ENCODE data around the gene EVA1C. TPM values are rescaled to one million over a fixed set of nuclear protein-coding genes. Genes with fewer than 3 reads are reported as not detected.

EVA1C gene
- total and polyA plus RNA-seq, 2 donors (not counting 1 experiment from before 2014, with no cell fraction given), result 2.4 to 4.6 TPM

- Histone ChIP-seq H3K4me1 (ENCODE audit: control insufficient read depth, extremely low read depth, insufficient read depth, low read length) (no peaks in the 10 kb centered on the region), H3K27me3 (ENCODE audit: control insufficient read depth, insufficient read depth, low read length) (no peaks in the 10 kb centered on the region), H3K36me3 (ENCODE audit: control insufficient read depth, insufficient read depth, low read length) (no peaks in the 10 kb centered on the region), H3K9ac (ENCODE audit: insufficient read depth, low read length) (no peak overlapping the region), H3K79me2 (ENCODE audit: control insufficient read depth, insufficient read depth, low read length) (no peaks in the 10 kb centered on the region), H4K20me1 (ENCODE audit: control insufficient read depth, extremely low read depth, insufficient read depth, low read length) (no peaks in the 10 kb centered on the region), H3K4me2 (ENCODE audit: extremely low read depth, insufficient read depth, low read length) (no peak overlapping the region), H3K9me3 (ENCODE audit: control insufficient read depth, insufficient read depth, low read depth, low read length) (no peaks in the 10 kb centered on the region), H3K4me3 (replicated peaks in 1 of 4; ENCODE audit: control extremely low read depth in 1 of 4, insufficient read depth in 1 of 4, low read depth in 3 of 4, low read length in 4 of 4) (no peak overlapping the region), H2AFZ (ENCODE audit: low read length) (no peak overlapping the region), H3K27ac (ENCODE audit: insufficient read depth, low read length) (no peak overlapping the region)
- TF ChIP-seq EZH2 (IDR thresholded peaks at IDR 0.05; ENCODE audit: low read length, missing control alignments), result no peak
- TF ChIP-seq, protein P1, sequence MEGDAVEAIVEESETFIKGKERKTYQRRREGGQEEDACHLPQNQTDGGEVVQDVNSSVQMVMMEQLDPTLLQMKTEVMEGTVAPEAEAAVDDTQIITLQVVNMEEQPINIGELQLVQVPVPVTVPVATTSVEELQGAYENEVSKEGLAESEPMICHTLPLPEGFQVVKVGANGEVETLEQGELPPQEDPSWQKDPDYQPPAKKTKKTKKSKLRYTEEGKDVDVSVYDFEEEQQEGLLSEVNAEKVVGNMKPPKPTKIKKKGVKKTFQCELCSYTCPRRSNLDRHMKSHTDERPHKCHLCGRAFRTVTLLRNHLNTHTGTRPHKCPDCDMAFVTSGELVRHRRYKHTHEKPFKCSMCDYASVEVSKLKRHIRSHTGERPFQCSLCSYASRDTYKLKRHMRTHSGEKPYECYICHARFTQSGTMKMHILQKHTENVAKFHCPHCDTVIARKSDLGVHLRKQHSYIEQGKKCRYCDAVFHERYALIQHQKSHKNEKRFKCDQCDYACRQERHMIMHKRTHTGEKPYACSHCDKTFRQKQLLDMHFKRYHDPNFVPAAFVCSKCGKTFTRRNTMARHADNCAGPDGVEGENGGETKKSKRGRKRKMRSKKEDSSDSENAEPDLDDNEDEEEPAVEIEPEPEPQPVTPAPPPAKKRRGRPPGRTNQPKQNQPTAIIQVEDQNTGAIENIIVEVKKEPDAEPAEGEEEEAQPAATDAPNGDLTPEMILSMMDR (conservative IDR thresholded peaks at IDR 0.05 in 1 of 2, IDR thresholded peaks at IDR 0.05 in 1 of 2; ENCODE audit: low read depth in 1 of 2, low read length in 2 of 2), result no peak
- DNase-seq (ENCODE audit: low read depth in 2 of 2), result no peak
Observed at GRCh38 chr21:32549886-32550285, 137.4 kb downstream of the EVA1C start.

DNA sequence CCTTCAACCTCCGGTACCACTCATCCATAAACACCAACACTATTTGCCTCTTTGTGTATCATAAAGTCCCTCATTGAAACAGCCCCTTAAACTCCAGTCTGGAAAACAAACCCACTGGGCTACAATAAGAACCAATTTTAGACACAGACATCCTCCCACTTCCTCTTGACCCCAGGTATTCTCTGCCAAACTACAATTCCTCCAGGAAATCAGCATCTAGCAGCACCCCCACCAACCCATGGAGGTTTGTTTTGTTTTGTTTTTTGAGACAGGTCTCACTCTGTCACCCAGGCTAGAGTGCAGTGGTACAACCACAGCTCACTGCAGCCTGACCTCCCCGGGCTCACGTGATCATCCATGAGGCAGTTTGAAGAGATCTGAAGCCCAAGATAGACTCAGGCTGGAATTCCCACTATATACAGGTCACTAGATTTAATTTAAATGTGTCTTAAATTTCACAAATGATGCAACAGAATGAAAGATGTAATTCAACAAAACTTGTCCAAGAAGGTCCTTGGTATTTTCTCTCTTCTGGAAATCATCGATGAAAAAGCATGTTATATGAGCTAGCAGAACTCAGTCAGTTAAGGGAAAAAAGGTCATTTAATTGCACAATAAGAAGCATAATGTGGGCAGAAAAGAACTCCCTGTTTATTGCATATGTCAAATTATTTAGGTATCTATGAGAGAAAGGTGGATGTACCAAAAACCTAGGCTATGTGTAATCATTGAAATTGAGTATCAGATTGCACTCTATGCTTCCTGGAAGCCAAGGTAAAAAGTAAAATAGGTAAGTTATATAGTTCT lies 142.5 kb downstream of the EVA1C start:
- H3K4me2 ChIP-seq (ENCODE audit: extremely low read depth, insufficient read depth, low read length), result no peak overlapping the region
- H3K4me1 ChIP-seq (ENCODE audit: control insufficient read depth, extremely low read depth, insufficient read depth, low read length), result no peaks in the 10 kb centered on the region
- H3K27me3 ChIP-seq (ENCODE audit: control insufficient read depth, insufficient read depth, low read length), result no peaks in the 10 kb centered on the region
- peak in 1 of 2 donors; percentile 74 for DNase-seq (ENCODE audit: low read depth in 2 of 2)
- no peaks in the 10 kb centered on the region for H3K79me2 ChIP-seq (ENCODE audit: control insufficient read depth, insufficient read depth, low read length)
- no peaks in the 10 kb centered on the region for H3K36me3 ChIP-seq (ENCODE audit: control insufficient read depth, insufficient read depth, low read length)
- no peak overlapping the region for H3K9ac ChIP-seq (ENCODE audit: insufficient read depth, low read length)
- no peaks in the 10 kb centered on the region for H3K9me3 ChIP-seq (ENCODE audit: control insufficient read depth, insufficient read depth, low read depth, low read length)
- H3K27ac ChIP-seq (ENCODE audit: insufficient read depth, low read length), result no peak overlapping the region
- no peaks in the 10 kb centered on the region for H4K20me1 ChIP-seq (ENCODE audit: control insufficient read depth, extremely low read depth, insufficient read depth, low read length)
- H2AFZ ChIP-seq (ENCODE audit: low read length), result no peak overlapping the region
- no peak overlapping the region for H3K4me3 ChIP-seq (replicated peaks in 1 of 4; ENCODE audit: control extremely low read depth in 1 of 4, insufficient read depth in 1 of 4, low read depth in 3 of 4, low read length in 4 of 4)
- TF ChIP-seq, protein P1 (conservative IDR thresholded peaks at IDR 0.05 in 1 of 2, IDR thresholded peaks at IDR 0.05 in 1 of 2; ENCODE audit: low read depth in 1 of 2, low read length in 2 of 2), result no peak
- TF ChIP-seq EZH2 (IDR thresholded peaks at IDR 0.05; ENCODE audit: low read length, missing control alignments), result no peak

DNA sequence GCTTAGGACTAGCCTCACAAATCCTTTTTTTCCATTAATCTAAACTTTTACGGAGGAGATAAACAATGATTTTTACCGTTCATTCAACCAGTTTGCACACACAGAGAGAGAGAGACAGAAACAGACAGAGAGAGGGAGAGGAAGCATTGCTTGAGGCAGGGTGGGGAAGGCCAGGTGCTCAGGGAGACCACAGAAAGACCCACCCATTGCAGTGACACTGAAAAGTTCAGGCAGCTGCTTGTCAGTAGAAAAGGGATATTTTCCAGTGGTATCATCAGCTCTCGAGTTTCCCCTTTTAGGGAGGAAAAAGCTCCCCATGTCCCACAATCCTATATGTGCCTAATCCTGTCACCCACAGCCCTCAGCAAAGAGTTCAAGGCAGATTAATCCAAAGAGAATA lies 145.6 kb downstream of the EVA1C start:
- no peak for DNase-seq (ENCODE audit: low read depth in 2 of 2)
- H3K36me3 ChIP-seq (ENCODE audit: control insufficient read depth, insufficient read depth, low read length), result no peaks in the 10 kb centered on the region
- H3K9ac ChIP-seq (ENCODE audit: insufficient read depth, low read length), result no peak overlapping the region
- no peaks in the 10 kb centered on the region for H4K20me1 ChIP-seq (ENCODE audit: control insufficient read depth, extremely low read depth, insufficient read depth, low read length)
- no peaks in the 10 kb centered on the region for H3K9me3 ChIP-seq (ENCODE audit: control insufficient read depth, insufficient read depth, low read depth, low read length)
- H3K4me2 ChIP-seq (ENCODE audit: extremely low read depth, insufficient read depth, low read length), result no peak overlapping the region
- TF ChIP-seq, protein P1 (conservative IDR thresholded peaks at IDR 0.05 in 1 of 2, IDR thresholded peaks at IDR 0.05 in 1 of 2; ENCODE audit: low read depth in 1 of 2, low read length in 2 of 2), result no peak
- TF ChIP-seq EZH2 (IDR thresholded peaks at IDR 0.05; ENCODE audit: low read length, missing control alignments), result no peak
- no peaks in the 10 kb centered on the region for H3K4me1 ChIP-seq (ENCODE audit: control insufficient read depth, extremely low read depth, insufficient read depth, low read length)
- H3K4me3 ChIP-seq (replicated peaks in 1 of 4; ENCODE audit: control extremely low read depth in 1 of 4, insufficient read depth in 1 of 4, low read depth in 3 of 4, low read length in 4 of 4), result no peak overlapping the region
- H3K27me3 ChIP-seq (ENCODE audit: control insufficient read depth, insufficient read depth, low read length), result no peaks in the 10 kb centered on the region
- H3K27ac ChIP-seq (ENCODE audit: insufficient read depth, low read length), result no peak overlapping the region
- no peak overlapping the region for H2AFZ ChIP-seq (ENCODE audit: low read length)
- no peaks in the 10 kb centered on the region for H3K79me2 ChIP-seq (ENCODE audit: control insufficient read depth, insufficient read depth, low read length)
